Testis (tissue), 2 donors: ENCODE data around the gene P2RX1.

Experiments used
- CTCF ChIP-seq, 3 experiments: fragments of 450-650 bp in 2 of 3; fragments of 200-600 bp in 1 of 3; sonication (generic) in 1 of 3; IDR thresholded peaks; one replicate each; pipeline ENCODE4 v1.5.1; 2016 to 2019; ENCODE audit warnings: antibody characterized with exemption in 3 of 3, mild to moderate bottlenecking in 2 of 3, moderate library complexity in 1 of 3
- POLR2A ChIP-seq: fragments of 450-650 bp; IDR thresholded peaks from one replicate; pipeline ENCODE4 v1.6.1; 2017; ENCODE audit warnings: antibody characterized with exemption, mild to moderate bottlenecking, moderate library complexity

- TF ChIP-seq POLR2A (no peak), CTCF (IDR thresholded peaks at IDR 0.05) (no peak)
Observed at GRCh38 chr17:3928406-3928805, 12.1 kb upstream of the P2RX1 start.
